GM18873 (cell line): ENCODE results near the gene VSTM2B.

ENCODE experiments used
- ATAC-seq: cut with Tn5 transposase; IDR thresholded peaks from one replicate; pipeline ENCODE4 v1.9.1; 2021; ENCODE audit warnings: mild to moderate bottlenecking, moderate library complexity, moderate number of reproducible peaks; ENCODE audit not compliant: unreplicated experiment, low FRiP score

VSTM2B gene

DNA sequence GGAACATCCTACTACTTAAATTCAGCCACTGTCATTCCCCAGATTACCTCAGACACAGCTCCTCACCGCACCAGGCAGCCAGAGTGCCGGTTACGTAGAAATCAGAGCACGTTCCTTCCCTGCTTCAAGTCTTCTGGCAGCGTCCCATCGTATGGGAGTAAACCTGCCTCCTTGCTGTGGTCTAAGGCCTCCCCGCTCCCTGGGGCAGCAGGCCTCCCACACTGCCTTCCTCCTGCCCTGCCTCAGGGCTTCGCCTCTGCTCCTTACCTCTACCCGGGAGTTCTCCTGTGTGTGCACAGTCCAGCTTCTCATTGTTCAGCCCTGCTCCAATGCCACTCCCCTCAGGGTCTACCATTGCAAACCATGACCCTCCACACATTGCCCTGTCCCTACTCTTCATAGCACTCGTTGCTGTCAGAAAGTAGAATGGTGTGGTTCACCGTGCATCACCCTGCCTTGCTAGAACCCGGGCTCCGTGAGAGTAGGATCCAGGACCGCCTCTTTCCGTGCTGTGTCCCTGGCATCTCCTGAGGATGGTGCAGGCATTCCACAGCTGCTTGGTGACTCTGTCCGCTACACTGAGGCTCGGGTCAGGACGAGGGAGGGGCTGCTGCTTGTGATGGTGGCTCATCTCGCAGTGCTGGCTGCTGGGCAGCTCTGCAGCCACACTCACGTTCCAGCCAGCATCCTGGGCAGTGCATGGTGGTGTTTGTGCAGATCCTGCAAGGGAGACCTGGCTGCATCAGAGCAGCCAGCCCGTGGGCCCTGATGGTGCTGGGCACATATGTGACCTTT lies 87.2 kb downstream of the VSTM2B start:
- no peak for ATAC-seq

DNA sequence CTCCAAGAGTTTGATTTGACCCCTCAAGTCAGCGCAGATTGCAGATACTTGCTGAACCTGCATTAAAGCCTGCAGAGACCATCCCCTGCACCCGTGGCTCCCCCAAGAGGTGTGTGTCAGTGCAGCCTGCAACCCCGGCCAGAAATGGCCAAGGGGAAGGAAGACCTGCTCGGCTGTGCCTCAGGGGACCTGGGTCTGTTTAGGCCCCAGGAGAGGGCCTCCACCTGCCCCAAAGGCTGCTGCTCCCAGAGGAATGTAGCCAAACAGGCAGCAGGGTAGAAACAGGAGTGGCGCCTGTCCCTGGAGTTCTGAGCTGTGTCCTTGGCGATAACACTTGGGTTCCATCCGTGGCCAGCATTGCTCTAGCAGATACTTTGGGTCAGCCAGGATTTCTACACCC lies 88.3 kb downstream of the VSTM2B start:
- ATAC-seq: no peak
